Endometrial microvascular endothelial cells (primary cell): ENCODE data around the gene ARHGAP26. TPM values are rescaled to one million over a fixed set of nuclear protein-coding genes. Genes with fewer than 3 reads are reported as not detected.

ENCODE experiments used
- in situ Hi-C: cut with HindIII; loops from 2 replicates; pipeline ENCODE4 v1.10.0; 2017; ENCODE audit warnings: low sequenced_read_pairs, low pct_unique_long_range_greater_than_20kb; ENCODE audit errors: inconsistent ontology term
- total RNA-seq: library from RNA; depleted of rRNA; stranded (reverse); fragments of >200 nt; gene quantifications from one replicate; pipeline ENCODE4 v1.2.3, GENCODE V29; 2015; ENCODE audit errors: inconsistent ontology term

Gene ARHGAP26
- total RNA-seq, 1 donor from 2014 or later = 20.4 TPM

DNA sequence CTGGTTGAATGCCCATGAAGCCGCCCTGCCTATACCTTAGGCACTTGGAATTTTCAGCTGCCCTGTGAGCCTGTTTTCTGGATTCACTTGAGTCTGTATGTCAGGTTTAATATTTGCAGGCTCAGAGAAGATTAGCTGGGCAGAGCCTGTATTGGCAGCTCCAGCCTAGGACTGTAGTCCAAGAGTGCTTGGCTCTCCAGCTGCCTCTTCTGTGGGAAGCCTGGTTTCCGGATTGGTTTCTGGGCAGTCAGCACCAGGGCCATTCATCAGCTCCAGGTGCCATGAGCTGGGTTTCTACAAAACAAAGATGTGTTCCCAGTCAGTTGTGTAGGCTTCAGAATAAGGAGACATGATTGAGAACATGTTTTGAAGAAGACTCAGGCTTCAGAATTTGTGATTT is 90.1 kb downstream of the ARHGAP26 start:
- in situ Hi-C loops = no loop called here

DNA sequence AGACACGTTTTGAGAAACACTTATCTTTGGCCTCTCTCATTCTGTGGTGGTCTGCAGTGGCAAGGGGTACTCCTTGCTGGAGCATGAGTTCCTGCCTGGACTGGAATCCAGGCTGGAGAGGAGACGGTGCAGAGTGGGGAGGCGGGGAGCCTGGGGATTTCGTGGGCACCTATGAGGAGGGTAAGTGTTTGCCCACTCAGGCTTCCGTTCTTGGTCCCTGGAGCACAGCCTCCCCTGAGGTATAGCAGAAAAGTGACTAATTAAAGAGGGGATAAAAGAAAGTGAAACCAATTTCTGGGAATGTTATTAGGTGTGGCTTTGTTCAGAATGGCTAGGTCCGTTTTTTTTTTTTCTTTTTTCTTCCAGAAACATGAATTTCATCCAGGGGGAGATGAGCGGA is 90.8 kb downstream of the ARHGAP26 start:
- in situ Hi-C loops = no loop called here

DNA sequence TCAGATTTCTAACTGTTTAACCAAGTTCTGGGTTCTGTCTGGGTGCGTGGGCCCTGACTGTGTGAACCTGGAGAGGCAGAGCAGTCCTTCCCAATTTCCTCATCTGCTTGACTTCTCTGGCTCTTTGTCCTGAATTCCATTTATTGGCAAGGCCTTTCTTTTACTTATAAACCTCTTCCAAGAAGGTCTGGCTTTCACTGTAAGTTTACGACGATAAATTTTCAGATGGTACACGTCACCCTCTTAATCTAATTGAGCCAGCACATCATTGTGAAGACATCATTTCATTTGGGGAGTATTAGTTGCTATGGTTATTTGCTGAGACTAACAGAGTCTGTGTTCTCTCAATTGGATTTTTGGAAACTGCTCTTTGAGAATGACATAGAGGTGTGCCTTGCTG is 92.4 kb downstream of the ARHGAP26 start:
- in situ Hi-C loops = no loop called here

DNA sequence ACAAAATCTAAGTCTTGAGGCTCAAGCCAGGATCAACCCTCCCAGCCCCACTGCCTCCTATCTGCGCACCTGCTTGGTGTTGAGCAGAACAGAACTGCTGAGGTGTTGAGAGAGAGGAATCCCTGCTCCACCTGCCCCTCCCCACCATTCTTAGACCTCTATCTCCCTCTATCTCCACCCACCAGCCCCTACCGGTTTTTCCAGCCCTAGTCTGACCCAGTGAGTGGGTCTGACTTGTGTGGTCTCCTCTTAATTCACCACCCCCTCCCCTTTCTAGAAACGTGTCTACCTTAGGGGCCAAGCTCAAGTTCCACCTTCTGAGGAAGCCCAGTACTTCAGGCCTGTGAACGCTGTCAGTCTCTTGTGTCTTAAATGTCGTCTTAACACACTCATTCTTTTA is 93.7 kb downstream of the ARHGAP26 start:
- in situ Hi-C loops = no loop called here

DNA sequence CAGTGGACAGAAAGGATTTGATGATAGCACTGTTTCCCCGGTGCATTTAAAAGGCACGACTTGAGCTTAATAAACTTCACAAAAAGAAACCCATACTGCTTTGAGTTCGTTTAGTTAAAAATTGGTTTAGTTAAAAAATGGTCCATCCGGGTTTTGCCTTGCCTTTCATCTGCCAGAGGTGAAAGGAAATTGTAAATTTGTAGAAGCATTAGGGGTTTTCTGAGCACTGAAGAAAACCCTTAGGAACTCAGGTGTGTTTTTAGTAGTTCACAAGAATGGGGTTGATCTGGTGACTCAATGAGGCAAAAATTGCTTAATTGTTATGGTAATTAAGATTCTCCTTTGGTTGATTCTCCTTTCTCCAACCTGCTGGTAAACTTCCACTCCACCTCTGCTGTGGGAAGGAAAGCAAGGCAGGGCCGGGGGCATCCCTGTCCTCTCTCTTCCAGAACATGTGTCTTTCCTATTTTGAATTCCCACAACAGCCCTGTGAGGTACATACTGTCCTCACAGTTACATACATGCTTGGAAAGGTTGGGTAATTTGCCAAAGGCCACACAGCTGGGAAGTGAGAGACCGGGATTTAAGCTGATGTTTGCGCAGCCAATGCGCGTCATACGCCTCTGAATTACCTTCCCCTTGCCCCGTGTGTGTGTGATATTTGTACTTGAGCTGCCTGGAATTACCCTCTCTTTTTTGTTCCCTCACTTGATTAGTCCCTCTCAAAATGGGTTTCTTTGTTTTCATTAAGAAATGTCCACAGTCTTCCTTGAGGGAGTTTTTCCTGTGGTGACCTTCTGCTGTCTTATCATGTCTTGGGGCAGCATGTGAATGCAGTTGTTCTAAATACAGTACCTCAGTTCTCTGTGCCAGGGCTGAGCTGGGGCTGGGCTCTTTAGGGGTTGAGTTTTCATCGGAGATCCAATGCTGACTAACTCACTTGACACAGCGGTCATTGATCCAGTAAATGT is 94.4 kb downstream of the ARHGAP26 start:
- in situ Hi-C loops = no loop called here

DNA sequence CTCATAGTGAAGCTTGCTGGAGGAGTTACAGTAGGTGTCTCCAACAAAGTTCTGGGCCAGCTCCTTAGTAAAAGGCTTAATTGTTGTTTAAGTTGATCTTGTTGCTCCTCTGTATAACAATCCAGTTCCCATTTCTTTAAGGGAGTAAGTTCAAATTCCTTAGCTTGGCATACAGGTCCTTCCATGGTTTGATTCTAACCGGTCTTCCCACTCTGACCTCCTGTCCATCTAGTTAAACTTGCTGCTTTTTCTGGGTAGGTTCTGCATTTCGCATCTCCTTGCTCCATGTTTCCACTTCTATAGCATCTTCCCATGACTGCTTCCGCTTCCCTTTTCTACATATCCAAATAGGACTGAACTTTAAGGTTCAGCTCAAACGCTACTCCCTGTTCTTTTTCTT is 95.5 kb downstream of the ARHGAP26 start:
- in situ Hi-C loops = no loop called here

DNA sequence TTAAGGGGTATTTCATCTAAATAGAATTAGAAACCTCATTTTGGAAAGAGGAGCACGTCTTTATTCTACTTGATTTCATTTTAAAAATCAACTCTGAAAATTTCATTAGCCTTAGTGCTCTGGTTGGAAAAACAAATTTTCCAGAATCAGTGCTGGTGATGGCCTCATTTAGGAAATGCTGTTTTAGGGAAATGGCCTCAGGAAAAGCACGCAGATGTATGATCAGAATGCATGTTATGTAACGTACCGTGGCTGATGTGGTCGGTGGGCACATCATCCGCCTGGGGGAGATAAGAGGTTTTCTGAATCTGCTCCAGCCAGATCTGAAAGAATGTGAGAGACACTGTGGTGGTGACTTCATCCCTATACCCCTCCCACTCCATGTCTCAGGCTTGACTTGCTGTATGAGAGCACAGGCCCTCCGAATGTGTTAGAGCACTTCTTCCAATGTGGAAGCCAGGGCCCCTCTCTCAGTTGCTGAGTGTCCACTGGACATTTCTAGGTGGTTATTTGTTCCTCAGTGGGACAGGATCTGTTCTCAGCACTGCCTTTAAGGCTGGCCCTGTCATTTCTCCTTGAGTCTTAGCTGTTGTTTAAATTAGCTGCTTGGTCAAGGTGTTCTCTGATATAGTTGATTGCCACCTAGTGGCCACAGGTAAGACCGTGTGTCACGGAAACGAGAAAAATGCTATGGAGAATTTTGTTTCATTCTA is 96.5 kb downstream of the ARHGAP26 start:
- in situ Hi-C loops = no loop called here

DNA sequence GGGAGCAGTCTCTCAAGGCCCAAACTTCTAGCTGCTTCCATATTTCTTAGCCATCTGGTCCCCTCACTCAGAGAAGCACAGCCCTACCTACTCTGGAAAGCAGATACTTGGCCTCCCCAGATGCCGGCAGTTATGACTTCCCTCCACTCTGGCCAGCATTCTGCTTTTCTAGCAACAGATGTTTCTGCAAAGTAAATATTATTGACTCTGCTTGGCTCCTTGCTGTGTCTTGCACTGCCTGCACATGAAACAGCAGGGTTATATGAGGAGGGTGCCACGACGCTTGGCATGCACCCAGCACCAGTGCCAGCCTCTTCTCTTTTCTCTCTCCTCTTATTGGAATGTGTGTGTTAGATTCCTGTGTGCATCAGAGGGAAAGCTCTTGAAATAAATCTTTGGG is 99.7 kb downstream of the ARHGAP26 start:
- in situ Hi-C loops = loop anchor here (10.0 kb wide), 1 partner anchor 145 kb away; no protein-coding TSS in a partner anchor

DNA sequence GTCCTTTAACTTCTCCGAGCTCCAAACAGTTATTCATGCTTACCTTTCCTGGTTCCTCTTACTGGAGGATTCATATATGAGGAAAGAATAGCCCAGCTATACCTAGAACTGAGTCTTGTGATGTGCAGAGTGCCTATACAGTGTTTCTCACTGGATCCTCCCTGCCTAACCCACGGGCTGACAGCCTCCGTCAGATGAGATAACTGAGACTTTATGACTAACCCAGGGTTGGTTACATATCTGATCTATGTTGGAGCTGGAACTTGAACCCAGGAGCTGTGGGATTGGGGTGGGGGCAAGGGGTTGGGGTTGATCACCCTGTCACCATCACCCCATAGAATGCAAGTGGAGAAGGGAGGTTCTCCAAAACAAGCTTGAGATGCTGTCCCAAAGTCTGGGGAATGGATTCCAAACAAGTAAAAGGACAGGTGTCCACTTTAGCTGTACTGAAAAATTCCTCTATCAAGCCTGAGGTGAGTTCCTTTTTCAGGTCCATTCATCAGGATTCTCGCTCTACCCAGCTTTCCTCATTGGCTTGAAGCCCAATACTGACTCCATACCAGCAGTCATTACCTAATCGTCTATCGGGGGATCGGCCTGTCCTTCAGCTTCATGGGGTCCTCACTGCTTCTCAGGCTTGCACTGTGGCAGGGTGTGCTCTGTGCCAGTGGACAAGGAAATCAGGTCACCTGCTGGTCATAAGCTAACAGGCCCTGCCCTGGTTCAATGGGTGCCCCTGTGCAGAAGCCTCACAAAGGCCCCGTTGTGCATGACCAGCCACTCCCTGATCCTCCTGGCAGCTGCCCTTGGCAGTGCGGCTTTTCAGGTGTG is 100.6 kb downstream of the ARHGAP26 start:
- in situ Hi-C loops = loop anchor here (10.0 kb wide), 1 partner anchor 146 kb away; no protein-coding TSS in a partner anchor

DNA sequence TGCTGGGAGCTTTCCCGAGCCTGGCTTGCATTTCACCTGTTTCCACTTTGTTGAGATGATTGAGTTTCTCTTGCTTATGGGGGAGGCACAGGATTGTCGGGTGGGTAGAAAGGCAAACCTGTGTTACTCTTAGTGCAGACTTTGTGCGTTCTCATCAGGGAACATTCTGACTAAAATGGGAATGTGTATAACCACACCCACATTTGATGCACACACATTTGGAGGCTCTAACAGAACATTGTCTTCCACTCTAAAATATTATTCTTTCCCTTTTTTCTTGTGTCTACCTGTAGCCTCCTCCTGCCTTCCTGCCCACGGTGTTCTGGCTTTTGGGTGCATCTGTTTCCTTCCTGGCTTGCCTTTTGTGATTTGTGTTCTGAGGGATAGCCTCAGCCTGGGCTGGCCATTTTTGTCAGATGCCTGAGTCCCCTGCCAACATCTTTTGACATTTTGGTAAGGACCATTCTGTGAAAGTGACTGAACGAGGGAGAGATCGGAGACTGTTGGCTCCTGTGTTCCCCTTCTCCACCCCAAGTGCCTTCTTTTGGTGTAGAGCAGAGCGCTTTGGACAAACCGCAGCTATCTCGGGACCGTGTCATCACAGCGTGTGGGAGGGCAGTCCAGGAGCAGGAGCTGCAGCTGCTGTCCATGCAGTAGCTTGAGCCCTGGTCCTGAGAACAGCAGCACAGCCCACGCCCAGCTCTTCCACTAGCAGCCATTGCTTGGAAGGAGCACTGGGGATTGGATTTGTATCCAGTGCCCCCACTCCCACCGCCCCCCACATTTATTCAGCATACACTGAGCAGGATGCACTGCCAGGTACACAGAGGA is 101.4 kb downstream of the ARHGAP26 start:
- in situ Hi-C loops = loop anchor here (10.0 kb wide), 1 partner anchor 147 kb away; no protein-coding TSS in a partner anchor

DNA sequence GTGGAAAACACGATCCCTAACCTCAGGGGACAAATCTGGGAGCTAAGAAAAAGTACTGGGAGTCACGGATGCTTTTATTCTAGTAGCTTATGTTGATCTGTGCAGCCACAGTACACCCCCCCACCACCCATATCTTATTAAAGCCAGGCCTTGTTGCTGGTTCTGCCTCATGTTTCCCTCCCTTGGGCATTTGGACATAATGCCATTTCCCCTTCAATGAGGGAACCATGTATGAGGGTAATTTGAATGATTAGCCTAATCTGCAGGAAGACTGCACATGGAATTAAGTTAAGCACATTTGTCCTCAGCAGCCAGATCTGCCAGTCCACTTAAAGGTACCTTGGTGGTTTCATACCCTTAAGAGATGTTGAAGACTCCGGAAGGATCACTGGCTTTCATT is 102.0 kb downstream of the ARHGAP26 start:
- in situ Hi-C loops = loop anchor here (10.0 kb wide), 1 partner anchor 147 kb away; no protein-coding TSS in a partner anchor

DNA sequence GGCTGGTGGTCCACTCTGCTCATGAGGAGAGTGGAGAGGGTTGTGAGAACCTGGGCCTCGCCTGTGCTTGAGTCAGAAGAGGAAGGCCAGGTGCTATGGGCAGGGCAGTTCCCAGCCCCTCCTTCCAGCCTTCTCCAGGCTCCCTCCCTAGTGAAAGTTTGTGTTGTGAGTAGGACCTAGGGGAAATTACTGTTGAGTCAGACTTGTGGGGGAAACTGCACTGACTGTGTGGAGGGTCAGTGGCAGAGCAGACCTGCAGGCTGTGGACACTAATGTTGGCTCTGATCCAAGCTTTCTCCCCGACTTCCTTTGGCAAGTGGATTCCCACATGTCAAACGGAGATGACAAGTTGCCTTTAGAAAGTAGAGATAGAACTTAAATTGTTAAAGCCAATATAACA is 102.6 kb downstream of the ARHGAP26 start:
- in situ Hi-C loops = loop anchor here (10.0 kb wide), 1 partner anchor 148 kb away; no protein-coding TSS in a partner anchor

DNA sequence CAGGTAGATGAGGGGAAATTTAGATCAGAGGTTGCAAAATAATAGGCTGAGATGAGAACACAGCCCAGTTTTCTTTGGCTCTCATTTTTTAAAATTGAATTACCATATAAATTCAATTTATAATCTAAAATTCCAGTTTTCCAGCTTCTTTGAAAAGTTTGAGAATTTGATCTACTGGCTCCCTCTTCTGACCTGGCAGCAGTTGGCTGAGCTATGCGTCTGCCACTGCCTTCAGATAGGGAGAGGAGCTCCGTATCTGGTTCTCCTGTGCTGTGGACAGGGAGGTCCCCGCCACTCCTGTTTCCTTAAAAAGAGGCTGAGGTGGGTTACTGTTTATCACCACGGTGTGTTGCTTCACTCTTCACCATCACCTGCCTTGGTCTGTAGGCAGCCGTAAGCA is 103.7 kb downstream of the ARHGAP26 start:
- in situ Hi-C loops = loop anchor here (10.0 kb wide), 1 partner anchor 149 kb away; no protein-coding TSS in a partner anchor

DNA sequence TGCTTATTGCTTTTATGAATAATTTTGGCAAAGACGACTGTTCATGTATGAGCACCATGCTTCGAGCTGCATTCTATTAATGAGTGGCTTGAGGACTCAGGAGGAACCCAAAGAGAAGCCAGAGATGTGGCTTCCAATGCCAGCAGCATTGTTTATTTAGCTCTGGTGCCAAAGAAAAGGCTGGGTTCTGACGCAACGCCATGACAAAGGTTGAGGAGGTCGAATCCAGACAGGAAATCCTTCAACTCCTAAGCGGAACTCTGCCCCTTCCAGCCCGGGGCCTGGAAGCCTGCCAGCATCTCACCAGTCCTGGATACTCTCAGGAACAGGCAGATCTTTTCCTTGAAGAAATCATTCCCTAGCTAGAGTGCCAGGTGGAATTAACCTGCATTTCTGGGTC is 104.4 kb downstream of the ARHGAP26 start:
- in situ Hi-C loops = loop anchor here (10.0 kb wide), 1 partner anchor 150 kb away; no protein-coding TSS in a partner anchor

DNA sequence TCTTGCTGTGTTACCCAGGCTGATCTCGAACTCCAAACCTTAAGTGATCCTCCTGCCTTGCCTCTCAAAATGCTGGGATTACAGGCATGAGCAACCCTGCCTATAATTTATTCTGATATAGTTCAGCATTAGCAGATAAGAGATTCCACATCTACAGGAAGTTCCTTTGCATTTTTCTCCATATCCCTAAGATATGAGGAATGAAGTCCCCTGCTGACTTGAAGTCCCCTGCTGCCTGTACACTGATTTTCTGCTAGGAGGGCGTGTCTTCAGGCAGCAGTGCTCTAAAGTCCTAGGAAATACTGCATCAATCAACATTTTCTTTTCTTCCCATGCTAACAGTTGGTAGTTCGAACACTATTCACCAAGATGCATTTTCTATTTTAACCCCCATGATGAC is 105.8 kb downstream of the ARHGAP26 start:
- in situ Hi-C loops = loop anchor here (5.0 to 10.0 kb wide), 2 partner anchors 34 to 151 kb away; no protein-coding TSS in a partner anchor

DNA sequence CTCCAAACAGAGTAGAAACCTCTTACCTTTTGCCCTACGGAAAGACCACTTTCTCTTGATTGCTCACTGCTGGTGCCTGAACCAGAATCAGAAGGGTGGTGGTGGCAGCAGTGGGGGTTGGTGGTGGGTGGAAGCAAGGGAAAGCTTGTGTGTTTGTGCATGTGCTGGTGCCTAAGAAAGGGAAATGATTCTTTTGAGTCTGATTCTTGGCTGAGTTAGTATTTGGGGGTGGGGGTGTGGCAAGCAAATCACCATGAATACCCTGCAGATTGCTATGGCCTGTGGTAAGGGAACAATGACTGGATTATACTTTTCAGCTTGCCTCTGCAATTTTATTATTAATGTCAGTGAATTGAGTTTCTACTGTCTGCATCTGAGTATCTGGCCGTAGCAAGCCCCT is 106.6 kb downstream of the ARHGAP26 start:
- in situ Hi-C loops = loop anchor here (5.0 to 10.0 kb wide), 2 partner anchors 35 to 152 kb away; no protein-coding TSS in a partner anchor

DNA sequence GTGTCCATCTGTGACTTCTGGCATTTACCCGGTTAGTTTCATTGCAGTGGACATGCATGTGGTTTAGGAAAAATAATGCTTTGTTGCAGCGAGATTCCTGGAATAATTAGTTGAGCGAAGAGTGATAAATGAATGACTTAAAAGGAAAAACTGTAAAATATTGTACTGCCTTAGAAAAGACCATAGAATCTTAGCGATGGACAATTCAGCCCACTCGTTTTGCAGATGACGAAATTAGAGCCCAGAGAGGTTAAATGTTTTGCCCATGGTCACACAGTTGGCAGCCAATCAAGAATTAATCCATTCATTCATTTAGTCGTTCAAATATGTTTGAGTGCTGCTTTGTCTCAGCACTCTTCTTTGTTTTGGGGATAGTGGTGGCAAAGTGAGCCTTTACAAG is 107.9 kb downstream of the ARHGAP26 start:
- in situ Hi-C loops = loop anchor here (5.0 to 10.0 kb wide), 2 partner anchors 36 to 153 kb away; no protein-coding TSS in a partner anchor

DNA sequence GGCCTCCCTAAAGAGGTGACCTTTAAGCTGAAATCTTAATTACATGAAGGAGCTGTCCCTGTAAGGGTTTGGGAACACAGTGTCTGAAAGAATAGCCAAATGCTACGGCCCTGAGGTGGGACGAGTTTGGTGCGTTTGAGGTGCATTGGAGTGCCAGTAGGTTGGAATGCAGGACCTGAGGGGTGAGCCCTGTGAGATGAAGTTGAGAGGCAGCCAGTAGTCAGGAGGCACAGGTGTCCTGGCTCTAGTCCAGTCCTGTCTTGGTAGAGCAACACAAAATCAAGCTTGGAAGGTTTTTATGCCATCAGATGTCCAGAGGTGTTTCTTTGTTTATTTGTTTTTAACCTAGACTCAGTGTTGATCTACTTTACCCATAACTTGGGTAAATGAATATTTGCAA is 108.5 kb downstream of the ARHGAP26 start:
- in situ Hi-C loops = loop anchor here (5.0 to 10.0 kb wide), 2 partner anchors 36 to 154 kb away; no protein-coding TSS in a partner anchor
